HUDEP-2 (cell line): Measurements from ENCODE around the gene LTB4R.

Source experiments
- DNase-seq, 76 experiments: peaks; one replicate each; lab custom pipeline; 2025; ENCODE audit not compliant: unreplicated experiment in 76 of 76; lab: John Stamatoyannopoulos, UW

The LTB4R gene

DNA sequence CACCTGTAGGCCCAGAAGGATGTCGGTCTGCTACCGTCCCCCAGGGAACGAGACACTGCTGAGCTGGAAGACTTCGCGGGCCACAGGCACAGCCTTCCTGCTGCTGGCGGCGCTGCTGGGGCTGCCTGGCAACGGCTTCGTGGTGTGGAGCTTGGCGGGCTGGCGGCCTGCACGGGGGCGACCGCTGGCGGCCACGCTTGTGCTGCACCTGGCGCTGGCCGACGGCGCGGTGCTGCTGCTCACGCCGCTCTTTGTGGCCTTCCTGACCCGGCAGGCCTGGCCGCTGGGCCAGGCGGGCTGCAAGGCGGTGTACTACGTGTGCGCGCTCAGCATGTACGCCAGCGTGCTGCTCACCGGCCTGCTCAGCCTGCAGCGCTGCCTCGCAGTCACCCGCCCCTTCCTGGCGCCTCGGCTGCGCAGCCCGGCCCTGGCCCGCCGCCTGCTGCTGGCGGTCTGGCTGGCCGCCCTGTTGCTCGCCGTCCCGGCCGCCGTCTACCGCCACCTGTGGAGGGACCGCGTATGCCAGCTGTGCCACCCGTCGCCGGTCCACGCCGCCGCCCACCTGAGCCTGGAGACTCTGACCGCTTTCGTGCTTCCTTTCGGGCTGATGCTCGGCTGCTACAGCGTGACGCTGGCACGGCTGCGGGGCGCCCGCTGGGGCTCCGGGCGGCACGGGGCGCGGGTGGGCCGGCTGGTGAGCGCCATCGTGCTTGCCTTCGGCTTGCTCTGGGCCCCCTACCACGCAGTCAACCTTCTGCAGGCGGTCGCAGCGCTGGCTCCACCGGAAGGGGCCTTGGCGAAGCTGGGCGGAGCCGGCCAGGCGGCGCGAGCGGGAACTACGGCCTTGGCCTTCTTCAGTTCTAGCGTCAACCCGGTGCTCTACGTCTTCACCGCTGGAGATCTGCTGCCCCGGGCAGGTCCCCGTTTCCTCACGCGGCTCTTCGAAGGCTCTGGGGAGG is at the start of gene LTB4R:
Gene LTB4R (plus strand): TSS at position 857 of the 959 bp plus-strand sequence. CDS start 4,150 bp downstream, outside the sequence.
- peak in 69 of 76 experiments; percentile 27 to 85 (median 70) for DNase-seq

DNA sequence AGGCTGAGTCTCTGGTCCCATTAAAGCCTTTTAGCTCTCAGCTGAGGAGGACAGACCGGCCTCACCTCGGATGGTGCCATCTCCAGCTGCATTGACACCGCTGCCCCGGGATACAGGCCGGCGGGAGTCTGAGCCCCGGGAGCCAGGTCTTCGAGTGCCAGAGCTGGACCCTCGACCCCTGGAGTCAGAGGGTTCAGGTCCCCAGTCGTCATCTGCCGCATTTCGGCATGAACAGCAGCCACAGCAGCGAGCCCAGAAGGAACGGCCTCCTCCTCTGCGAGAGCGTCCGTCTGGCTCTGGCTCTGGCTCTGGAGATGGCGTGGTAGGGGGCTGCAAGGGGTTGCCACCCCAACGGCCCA is 49.4 kb upstream of the LTB4R start:
- no peak for DNase-seq

DNA sequence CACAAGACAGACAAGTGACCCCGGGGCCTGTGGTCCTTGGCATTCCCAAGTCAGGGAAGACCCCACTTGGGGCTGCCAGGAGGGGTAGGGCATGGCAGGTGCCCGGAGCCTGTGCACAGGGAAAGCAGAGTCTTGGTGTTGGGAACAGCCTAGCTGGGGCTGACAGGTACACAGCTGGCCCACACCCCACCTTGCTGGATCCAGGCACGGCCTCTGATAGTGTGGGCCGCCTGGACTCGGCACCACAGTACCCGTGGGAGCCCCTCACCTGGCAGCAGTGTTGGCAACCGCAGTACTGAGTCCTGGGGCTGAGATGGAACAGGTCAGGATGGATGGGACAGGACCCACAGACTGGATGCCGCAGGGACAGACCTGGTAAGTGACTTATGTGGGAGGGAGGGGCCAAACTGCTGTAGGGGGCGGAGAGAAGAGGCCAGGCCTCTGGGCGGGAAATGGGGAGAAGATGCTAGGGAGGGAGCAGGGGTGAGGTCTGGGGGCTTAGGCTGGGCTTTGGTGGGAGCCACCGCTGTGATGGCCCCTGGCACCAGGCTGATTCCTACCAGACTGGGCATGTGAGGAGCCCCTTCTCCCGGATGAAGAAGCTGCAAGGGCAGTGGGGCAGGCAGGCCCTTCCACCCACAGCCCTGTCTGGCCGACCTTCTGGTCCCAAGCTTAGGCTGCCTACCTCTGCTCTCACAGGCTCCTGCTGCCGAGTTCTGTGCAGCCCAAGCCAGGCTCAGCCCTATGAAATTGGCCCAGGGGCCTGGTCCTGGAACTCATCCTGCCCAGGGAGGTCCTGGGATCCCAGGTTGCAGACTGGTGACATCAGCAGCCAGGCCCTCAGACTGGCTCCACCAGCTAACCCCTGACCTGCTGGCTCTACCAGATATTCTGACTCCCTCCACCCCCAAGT is 48.2 kb upstream of the LTB4R start, which contains the start of gene TGM1:
Gene TGM1 (minus strand): TSS at position 357 of the 913 bp plus-strand sequence. CDS start 825 bp downstream, outside the sequence.
- DNase-seq = no peak

DNA sequence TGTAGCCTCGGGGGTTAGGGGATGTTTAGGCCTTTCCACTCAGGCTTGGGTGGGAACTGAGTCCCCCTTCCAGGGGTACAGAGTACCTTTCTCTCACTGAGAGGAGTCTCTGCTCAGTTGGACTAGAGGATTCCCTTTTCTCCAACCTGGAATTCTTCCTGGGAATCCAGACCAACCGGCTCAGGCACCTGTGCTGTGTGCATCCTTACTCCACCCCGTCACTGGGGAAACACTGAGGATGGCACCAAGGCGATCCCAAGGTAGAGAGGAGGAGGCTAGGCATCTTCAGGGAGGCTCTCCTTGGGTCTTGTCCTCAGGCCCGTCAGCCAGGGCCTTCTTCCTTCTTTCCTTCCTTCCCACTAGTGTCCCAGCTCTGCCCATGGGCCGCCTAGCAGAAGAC is 47.5 kb upstream of the LTB4R start:
- DNase-seq = no peak

DNA sequence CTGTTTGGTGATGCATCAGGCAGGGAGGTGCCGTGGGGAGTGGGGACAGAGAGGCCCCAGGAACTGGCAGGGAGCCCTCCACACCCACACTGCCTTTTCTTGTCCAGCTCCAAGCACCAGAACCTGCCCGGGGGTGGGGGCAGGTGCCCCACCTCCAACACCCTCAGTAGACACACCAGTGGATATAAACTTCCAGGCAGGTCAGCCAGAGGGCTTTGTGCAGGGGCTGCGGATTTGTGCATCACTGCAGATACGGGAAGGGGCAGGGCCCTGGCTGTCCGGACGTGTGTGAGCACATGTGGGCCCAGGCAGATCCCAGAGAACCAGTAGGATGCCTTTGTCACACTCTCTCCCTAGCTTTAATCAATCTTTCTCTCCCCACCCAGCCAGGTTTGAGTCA is 47.0 kb upstream of the LTB4R start:
- no peak for DNase-seq

GRCh38 chr14:24266344-24267244 is 44.7 kb upstream of the LTB4R start:
- DNase-seq = no peak

- no peak for DNase-seq
These were observed 43.8 kb upstream of the LTB4R start for GRCh38 chr14:24267516-24267915.

GRCh38 chr14:24268225-24268624 is 43.1 kb upstream of the LTB4R start:
- DNase-seq = no peak

DNA sequence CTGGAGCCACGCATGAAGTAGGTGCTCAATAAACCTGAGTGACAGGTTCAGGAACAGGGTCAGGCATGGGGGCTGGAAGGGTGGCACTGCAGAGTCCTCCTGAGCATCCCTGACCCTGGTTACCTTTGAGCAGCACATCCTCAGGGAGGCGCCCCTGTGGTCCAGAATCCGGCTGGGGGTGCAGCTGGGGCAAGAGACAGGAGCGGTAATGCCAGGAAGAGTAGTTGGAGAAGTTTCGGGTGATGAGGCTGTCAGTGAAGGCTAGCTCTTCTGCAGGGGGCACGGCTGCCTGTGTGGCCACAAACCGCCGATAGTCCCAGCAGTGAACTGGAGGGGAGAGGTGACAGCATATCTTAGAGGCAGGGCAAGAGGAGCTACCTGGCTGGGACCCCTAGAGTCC is 41.9 kb upstream of the LTB4R start:
- no peak for DNase-seq

DNA sequence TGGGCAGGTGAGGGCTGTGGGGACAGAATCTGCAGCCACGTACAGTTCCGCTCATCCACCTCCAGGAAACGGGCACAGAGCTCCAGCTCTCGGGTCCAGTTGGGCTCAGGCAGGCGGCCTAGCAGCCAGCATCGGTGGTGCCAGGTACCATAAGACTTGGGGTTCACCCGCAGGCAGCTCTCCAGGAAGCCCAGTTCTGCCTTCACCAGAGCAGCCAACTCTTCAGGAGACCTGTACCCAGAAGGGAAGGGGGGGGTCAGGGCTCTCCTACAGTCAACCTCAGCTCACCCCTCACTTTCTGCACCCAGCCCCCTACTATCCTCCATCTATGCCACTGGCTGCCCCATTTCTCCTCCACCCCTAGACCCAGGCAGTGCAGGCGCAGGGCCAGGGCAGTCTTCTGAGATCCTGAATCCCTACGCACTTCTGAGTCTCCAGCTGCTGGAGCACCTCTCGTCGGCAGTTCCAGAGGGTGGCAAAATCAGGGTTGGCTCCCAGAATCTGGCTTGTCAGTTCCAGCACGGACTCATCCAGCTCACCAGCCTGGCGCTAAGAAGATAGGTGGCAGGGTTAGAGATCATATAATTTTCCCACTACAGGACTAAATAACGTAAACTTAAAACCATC is 41.3 kb upstream of the LTB4R start:
- no peak for DNase-seq

GRCh38 chr14:24270537-24271133 is 40.7 kb upstream of the LTB4R start:
- DNase-seq = peak in 1 of 76 experiments; percentile 21

DNA sequence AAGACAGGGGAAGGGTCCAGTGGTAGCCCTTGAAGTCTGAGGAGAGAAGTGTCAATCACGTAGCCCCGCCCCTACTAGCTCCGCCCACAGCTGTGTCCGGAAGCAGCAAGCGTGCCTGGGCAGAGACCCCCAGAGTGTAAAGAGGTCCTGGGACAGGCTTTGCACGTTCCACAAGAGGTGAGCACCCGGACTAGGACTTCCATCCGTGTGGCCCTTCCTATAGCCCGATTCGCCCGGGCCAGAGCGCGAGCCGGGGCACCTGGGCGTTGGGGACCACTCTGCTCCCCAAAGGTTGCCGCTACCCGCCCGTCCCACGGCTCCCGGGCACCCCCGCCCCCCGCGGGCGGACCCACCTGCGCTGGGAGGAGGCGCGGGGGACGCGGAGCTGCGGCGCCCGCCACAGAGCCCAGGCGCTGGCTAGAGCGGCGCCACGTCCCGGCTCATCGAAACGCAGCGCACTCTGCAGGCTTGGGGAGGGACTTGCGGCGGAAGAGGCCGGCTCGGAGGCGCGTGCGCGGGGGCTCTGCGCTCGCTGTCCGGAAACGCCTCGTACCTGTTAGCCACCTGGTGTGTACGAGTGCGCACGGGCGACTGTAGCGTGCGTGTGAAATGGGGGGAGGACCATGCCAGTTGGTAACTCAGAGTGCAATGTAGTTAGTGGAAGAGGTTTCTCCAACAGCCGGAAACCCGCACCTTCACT is 40.0 kb upstream of the LTB4R start, which contains the start of gene RABGGTA:
Gene RABGGTA (minus strand): TSS at position 464 of the 700 bp plus-strand sequence. CDS start 482 bp downstream, outside the sequence.
- DNase-seq = peak in 72 of 76 experiments; percentile 28 to 87 (median 72)

- DNase-seq = no peak
These were observed 39.5 kb upstream of the LTB4R start for GRCh38 chr14:24271834-24272263.

DNA sequence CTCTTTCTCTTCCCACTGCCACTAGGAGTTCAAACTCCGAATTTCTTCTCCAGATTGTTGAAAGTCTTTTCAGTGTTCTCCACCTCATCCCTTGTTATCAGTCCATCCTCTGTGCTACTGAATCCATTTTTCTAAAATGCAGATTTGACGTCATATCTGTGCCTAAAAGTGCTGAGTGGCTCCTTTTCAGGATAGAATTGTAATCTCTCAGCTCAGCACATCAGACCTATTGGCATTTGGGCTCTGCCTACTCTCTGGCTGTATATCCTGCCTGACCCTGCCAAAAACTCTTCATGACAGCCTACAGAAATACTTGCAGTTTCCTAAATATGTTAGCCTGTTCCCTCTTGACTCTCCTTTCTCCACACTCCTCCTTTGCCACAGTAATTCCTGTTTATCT is 38.8 kb upstream of the LTB4R start:
- no peak for DNase-seq

- DNase-seq = peak in 1 of 76 experiments; percentile 13
These were observed 37.8 kb upstream of the LTB4R start for GRCh38 chr14:24273422-24273998.

- peak in 32 of 76 experiments; percentile 4 to 57 (median 24) for DNase-seq
These were observed 37.2 kb upstream of the LTB4R start for GRCh38 chr14:24274101-24274543.

DNA sequence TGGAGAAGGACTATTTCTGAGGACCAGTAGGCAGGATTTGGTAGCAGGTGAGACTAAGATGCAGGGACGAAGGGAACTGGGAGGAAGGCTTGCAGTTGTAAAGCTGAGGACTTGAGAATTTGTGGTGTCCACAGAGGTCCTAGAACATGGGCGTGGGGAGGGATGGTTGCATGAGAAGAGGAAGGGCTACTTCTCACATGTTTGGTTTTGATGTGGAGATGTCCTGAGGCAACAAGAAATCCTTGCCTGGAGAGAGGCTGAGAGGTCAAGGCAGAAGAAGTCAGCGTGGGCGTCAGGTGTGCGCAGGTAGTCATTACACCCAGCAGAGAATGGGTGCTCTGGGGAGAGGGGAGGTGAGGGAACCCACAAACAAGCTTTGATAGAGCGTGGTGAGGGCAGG is 34.2 kb upstream of the LTB4R start:
- no peak for DNase-seq
